Measurements from ENCODE around the gene KRTAP19-5. TPM values are rescaled to one million over a fixed set of nuclear protein-coding genes. Genes with fewer than 3 reads are reported as not detected.

The KRTAP19-5 gene
- total RNA-seq, 1 donor from 2014 or later = not detected

- H3K9me3 Mint-ChIP-seq = peaks cover 4% of the 10 kb centered on the region
- no peak within 1 kb of the TSS for H3K27ac Mint-ChIP-seq
- no peak for DNase-seq (ENCODE audit: low spot score in 2 of 2, unreplicated experiment in 2 of 2)
- TF ChIP-seq CTCF (IDR thresholded peaks at IDR 0.05; ENCODE audit: unreplicated experiment) = no peak
- no peaks in the 10 kb centered on the region for H3K4me1 Mint-ChIP-seq
- no peaks in the 10 kb centered on the region for H3K27me3 Mint-ChIP-seq (ENCODE audit: low read depth)
- no peaks in the 10 kb centered on the region for H3K36me3 Mint-ChIP-seq
- H3K4me3 Mint-ChIP-seq = no peak within 1 kb of the TSS
Observed at GRCh38 chr21:30497065-30497464, 4.9 kb downstream of the KRTAP19-5 start, which contains the start of gene KRTAP19-4. Gene KRTAP19-4, minus strand, starts transcription at chr21:30497165. Its CDS starts 55 bp downstream, at chr21:30497110.

GRCh38 chr21:30491963-30492428 is 9.9 kb downstream of the KRTAP19-5 start, which contains the start of gene KRTAP19-3:
Gene KRTAP19-3, minus strand, starts transcription at chr21:30492013. Its CDS starts 56 bp downstream, at chr21:30491957.
- no peaks in the 10 kb centered on the region for H3K4me1 Mint-ChIP-seq
- H3K36me3 Mint-ChIP-seq = no peaks in the 10 kb centered on the region
- peaks cover 19% of the 10 kb centered on the region for H3K9me3 Mint-ChIP-seq
- no peak within 1 kb of the TSS for H3K4me3 Mint-ChIP-seq
- no peak for TF ChIP-seq CTCF (IDR thresholded peaks at IDR 0.05; ENCODE audit: unreplicated experiment)
- DNase-seq (ENCODE audit: low spot score in 2 of 2, unreplicated experiment in 2 of 2) = no peak
- no peaks in the 10 kb centered on the region for H3K27me3 Mint-ChIP-seq (ENCODE audit: low read depth)
- H3K27ac Mint-ChIP-seq = no peak within 1 kb of the TSS

GRCh38 chr21:30487336-30487735 is 14.6 kb downstream of the KRTAP19-5 start, which contains the start of gene KRTAP19-2:
Gene KRTAP19-2, minus strand, starts transcription at chr21:30487436. Its CDS starts 88 bp downstream, at chr21:30487348.
- no peak for TF ChIP-seq CTCF (IDR thresholded peaks at IDR 0.05; ENCODE audit: unreplicated experiment)
- H3K4me3 Mint-ChIP-seq = no peak within 1 kb of the TSS
- H3K27ac Mint-ChIP-seq = no peak within 1 kb of the TSS
- no peaks in the 10 kb centered on the region for H3K27me3 Mint-ChIP-seq (ENCODE audit: low read depth)
- DNase-seq (ENCODE audit: low spot score in 2 of 2, unreplicated experiment in 2 of 2) = no peak
- H3K9me3 Mint-ChIP-seq = peaks cover 31% of the 10 kb centered on the region
- H3K4me1 Mint-ChIP-seq = no peaks in the 10 kb centered on the region
- no peaks in the 10 kb centered on the region for H3K36me3 Mint-ChIP-seq

- Mint-ChIP-seq H3K4me1 (peaks cover 4% of the 10 kb centered on the region), H3K9me3 (peaks cover 31% of the 10 kb centered on the region), H3K27me3 (ENCODE audit: low read depth) (no peaks in the 10 kb centered on the region), H3K36me3 (no peaks in the 10 kb centered on the region), H3K4me3 (no peak overlapping the region), H3K27ac (no peak overlapping the region)
- no peak for TF ChIP-seq CTCF (IDR thresholded peaks at IDR 0.05; ENCODE audit: unreplicated experiment)
- DNase-seq (ENCODE audit: low spot score in 2 of 2, unreplicated experiment in 2 of 2) = no peak
Observed at GRCh38 chr21:30486180-30486579, 15.8 kb downstream of the KRTAP19-5 start.

- no peak for TF ChIP-seq CTCF (IDR thresholded peaks at IDR 0.05; ENCODE audit: unreplicated experiment)
- Mint-ChIP-seq H3K36me3 (no peaks in the 10 kb centered on the region), H3K9me3 (peaks cover 22% of the 10 kb centered on the region), H3K4me1 (peaks cover 18% of the 10 kb centered on the region), H3K27me3 (ENCODE audit: low read depth) (no peaks in the 10 kb centered on the region), H3K4me3 (no peak overlapping the region), H3K27ac (no peak overlapping the region)
- DNase-seq (ENCODE audit: low spot score in 2 of 2, unreplicated experiment in 2 of 2) = no peak
Observed at GRCh38 chr21:30482130-30482529, 19.8 kb downstream of the KRTAP19-5 start.
